NCI-H146 (cell line): ENCODE measurements around the gene GLIPR1L2.
"Not testable (repeated sequence)": the region's sequence is repeated elsewhere in the genome, so short reads cannot be mapped to it uniquely, and the experiment has no call there.

ENCODE experiments used
- DNase-seq: peaks from one replicate; lab custom pipeline; 2025; lab: John Stamatoyannopoulos, UW

GLIPR1L2 gene

DNA sequence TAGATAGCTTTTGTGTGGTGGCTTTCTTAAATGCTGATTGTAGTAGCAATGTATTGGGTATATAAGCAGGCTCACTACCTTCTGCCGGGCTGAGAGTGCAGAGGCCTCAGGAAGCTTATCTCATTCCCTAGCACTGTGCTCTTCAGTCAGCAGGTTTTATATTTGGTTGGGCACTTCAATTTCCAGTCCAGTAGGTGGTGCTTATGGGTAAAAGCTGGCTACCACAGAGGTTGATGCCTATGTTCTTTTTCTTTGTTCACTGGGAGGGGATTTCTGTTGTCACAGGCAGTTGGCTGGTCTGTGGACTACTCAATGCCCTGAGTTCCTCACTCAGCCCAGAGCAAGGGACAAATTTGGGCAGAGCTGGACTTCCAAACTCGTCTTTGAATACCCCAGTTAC lies 46.7 kb downstream of the GLIPR1L2 start:
- DNase-seq: no peak

DNA sequence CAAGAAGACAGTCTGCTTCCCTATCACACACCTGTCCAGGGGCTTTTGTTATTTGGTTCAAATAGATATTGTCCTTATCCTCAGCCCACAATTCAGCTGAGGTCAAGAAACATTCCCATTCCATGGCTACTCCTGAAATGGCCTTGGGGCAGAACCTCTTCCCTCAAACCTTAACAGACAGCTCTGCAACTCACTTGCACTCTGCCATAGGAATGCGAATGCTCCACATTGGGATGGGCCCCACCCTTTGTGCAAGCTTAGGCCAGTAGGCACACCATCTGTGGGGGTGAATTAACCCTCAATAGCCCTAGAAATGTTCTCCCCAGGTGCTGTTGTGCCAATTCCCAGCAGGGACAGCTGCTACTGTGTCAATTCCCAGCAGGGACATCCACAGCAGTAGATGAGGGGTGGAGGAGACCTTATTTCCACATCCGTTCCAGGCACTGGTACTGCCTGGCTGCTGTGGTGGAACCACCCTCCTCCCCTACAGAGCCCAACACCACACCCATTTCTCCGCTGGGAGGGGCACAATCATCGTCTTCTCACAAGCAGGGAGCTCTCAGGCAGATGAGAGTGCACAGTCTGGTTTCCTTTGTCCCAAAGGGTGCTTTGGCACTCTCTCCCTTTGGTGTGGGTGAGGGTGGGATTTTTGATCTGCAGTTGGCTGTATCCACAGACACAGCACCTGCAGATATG lies 47.3 kb downstream of the GLIPR1L2 start:
- peak; percentile 1 for DNase-seq

- DNase-seq: no peak
Observed at GRCh38 chr12:75439048-75439447, 48.2 kb downstream of the GLIPR1L2 start.

GRCh38 chr12:75439930-75440329 lies 49.0 kb downstream of the GLIPR1L2 start:
- DNase-seq: no peak

DNA sequence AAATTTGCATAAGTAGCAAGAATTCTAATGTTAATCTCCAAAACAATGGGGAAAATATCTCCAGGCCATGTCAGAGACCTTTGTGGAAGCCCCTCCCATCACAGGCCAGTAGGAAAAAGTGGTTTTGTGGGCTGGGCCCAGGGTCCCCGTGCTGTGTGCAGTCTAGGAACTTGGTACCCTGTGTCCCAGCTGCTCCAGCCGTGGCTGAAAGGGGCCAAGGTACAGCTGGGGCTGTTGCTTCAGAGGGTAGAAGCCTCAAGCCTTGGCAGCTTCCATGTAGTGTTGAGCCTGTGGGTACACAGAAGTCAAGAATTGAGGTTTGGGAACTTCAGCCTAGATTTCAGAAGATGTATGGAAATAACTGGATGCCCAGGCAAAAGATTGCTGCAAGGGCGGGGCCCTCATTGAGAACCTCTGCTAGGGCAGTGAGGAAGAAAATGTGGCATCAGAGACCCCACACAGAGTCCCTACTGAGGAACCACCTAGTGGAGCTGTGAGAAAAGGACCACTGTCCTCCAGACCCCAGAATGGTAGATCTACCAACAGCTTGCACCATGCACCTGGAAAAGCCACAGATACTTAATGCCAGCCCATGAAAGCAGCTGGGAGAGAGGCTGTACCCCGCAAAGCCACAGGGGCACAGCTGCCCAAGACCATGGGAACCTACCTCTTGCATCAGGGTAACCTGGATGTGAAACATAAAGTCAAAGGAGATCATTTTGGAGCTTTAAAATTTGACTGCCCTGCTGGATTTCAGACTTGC lies 51.0 kb downstream of the GLIPR1L2 start:
- DNase-seq: not testable (repeated sequence)

- DNase-seq: not testable (repeated sequence)
Observed at GRCh38 chr12:75442454-75442853, 51.6 kb downstream of the GLIPR1L2 start.

DNA sequence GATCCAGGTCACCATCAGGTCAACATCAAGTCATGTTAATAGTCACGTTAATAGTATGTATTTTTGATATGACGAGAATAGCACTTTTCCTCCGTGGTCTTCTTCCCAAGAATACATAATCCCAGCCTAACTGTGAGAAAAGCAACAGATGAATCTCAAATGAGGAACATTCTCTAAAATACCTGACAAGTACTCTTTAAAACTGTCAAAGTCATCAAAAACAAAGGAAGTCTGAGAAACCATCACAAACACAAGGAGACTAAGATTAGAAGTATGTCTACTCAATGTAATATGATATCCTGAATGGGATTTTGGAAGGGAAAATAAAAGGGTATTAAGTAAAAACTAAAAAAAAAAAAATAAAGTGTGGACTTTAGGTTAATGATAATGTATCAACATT lies 52.8 kb downstream of the GLIPR1L2 start:
- DNase-seq: no peak

DNA sequence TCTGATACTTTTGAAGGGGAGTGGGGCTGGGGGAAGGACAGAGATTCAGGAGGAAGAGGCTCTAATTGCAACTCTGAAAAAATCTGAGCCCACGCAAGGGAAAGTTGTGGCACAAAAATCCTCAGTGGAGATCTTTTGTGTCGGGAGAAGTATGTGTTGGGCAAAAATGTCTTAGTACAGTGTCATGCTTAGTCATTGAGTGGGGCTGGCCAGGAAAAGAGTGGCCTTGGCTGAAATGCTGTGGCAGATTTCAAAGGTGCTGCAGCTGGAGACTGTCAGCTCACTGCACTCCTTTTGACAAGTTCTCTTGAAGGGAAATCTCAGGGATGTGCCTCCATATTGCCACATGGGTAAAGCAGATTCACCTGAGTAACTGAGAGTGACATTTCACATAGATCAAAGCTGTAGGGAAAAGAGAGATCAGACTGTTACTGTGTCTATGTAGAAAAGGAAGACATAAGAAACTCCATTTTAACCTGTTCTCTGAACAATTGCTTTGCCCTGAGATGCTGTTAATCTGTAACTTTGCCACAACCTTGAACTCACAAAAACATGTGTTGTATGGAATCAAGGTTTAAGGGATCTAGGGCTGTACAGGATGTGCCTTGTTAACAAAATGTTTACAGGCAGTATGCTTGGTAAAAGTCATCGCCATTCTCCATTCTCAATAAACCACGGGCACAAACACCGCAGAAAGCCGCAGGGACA lies 53.7 kb downstream of the GLIPR1L2 start:
- DNase-seq: no peak

DNA sequence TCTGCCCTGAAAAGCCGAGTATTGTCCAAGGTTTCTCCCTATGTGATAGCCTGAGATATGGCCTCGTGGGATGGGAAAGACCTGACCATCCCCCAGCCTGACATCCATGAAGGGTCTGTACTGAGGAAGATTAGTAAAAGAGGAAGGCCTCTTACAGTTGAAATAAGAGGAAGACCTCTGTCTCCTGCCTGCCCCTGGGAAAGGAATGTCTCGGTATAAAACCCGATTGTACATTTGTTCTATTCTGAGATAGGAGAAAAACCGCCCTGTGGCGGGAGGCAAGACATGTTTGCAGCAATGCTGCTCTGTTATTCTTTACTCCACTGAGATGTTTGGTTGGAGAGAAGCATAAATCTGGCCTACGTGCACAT lies 54.2 kb downstream of the GLIPR1L2 start:
- DNase-seq: not testable (repeated sequence)

GRCh38 chr12:75446857-75447256 lies 56.0 kb downstream of the GLIPR1L2 start:
- no peak for DNase-seq

DNA sequence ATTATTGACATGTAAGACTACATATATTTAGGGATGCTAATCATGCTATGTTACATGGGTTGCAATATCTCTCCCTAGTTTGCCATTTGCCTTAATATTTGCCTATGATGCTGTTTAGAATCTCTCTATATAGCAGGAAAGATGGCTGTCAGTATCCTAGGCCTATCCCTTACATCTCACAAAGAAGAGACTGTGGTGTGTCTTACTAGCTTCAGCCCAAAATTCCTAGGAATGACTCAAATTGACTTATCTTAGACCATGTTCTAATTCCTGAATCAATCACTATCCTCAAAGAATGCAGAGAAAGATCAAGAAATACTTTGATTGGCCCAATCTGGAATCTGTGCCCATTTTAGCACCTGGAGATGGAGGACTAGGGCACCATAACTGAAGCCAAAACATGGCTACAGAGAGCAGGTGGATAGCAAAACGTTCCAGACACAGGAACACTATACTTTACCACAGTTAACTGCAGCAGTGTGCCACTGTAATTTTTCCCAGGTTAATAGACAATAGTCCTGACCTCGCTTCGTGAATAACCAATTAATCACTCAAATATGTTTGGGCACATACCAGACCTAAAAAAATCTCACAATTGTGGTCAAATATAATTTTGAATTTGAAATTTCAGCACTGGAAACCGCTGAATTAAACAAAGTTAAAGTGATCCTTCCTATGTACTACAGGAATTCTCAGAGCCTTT lies 57.0 kb downstream of the GLIPR1L2 start:
- no peak for DNase-seq

DNA sequence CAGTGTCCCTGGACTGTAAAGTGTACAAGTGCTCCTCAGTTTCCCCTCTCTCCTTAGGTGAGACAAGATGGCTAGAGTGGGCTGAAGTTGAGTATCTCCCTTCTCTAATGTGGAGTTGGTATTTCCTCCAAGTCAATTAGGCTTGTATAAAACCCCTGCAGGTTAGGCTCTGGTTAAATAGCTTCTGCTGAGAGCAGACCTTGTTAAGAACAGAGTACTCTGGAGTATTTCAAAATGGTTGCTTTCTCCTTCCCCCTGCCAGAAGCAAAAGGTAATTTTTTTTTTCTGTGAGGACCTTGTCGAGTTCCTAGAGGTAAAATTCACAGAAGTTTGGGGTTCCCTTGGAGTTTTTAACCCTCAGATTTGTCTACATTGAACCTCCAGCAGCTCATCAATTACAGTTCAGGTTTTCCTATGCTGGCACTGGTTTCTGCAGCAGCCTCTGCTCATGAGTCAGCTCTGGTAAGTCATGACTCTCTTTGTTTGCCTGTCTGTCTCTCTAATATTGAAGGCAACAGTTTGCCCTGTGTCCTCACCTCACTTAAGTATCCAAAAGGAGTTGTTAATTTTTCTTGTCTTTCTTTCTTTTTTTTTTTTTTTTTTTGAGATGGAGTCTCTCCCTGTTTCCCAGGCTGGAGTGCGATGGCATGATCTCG lies 61.9 kb downstream of the GLIPR1L2 start:
- no peak for DNase-seq

DNA sequence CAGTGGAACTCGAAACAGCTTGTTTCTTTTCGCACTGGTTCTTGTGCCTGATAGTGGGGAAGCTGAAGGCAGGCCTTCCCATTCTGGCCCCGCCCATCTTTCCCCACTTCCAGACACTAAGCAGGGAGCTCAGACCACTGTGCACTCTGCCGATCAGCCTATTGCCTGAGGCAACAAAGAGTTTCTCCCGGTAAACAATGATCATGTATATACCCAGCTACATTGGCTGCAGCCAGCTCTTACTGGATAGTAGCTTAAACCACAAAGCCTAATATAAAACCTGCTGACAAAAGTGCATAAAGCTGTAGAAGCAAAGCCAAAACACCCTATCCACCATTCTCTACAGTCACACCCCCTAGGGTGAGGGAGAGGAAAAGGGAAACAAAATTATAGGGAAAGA lies 65.0 kb downstream of the GLIPR1L2 start:
- peak; percentile 17 for DNase-seq

DNA sequence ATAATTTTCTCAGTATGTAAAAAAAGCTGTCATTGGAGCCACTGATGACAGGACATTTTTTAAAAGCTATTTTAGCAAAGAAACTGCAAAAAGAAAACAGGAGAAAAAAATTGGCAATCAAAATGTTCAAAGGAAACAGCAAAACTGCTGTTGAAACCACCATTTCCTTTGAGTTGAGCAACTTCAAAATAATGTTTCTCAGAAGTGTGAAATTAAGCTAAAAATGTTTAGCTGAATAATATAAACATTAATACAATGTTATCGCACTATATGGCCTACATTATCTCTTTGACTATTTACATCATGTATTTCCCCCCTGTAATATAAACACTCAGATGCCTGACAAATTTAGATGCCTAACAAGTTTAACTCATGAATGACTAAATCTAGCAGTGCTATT lies 66.3 kb downstream of the GLIPR1L2 start:
- DNase-seq: no peak

DNA sequence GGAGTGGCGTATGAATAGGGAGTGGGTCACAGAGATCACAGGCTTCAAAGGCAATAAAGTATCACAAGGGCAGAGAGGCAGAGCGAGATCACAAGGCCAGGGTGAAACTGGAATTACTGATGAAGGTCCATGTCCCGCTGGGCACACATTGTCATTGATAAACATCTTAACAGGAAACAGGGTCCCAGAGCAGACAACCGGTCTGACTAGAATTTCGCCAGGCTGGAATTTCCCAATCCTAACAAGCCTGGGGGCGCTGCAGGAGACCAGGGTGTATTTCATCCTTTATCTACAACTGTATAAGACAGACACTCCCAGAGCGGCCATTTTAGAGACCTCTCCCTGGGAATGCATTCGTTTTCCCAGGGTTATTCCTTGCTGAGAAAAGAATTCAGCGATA lies 67.0 kb downstream of the GLIPR1L2 start:
- DNase-seq: not testable (repeated sequence)

DNA sequence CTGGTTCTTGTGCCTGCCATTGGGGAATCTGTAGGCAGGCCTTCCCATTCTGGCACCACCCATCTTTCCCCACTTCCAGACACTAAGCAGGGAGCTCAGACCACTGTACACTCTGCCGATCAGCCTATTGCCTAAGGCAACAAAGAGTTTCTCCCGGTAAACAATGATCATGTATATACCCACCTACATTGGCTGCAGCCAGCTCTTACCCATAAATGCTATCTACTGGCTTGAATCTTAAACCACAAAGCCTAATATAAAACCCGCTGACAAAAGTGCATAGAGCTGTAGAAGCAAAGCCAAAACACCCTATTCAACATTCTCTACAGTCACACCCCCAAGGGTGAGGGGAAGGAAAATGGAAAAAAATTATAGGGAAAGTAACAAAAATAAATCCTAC lies 68.9 kb downstream of the GLIPR1L2 start:
- no peak for DNase-seq

- no peak for DNase-seq
Observed at GRCh38 chr12:75460204-75460603, 69.3 kb downstream of the GLIPR1L2 start.

DNA sequence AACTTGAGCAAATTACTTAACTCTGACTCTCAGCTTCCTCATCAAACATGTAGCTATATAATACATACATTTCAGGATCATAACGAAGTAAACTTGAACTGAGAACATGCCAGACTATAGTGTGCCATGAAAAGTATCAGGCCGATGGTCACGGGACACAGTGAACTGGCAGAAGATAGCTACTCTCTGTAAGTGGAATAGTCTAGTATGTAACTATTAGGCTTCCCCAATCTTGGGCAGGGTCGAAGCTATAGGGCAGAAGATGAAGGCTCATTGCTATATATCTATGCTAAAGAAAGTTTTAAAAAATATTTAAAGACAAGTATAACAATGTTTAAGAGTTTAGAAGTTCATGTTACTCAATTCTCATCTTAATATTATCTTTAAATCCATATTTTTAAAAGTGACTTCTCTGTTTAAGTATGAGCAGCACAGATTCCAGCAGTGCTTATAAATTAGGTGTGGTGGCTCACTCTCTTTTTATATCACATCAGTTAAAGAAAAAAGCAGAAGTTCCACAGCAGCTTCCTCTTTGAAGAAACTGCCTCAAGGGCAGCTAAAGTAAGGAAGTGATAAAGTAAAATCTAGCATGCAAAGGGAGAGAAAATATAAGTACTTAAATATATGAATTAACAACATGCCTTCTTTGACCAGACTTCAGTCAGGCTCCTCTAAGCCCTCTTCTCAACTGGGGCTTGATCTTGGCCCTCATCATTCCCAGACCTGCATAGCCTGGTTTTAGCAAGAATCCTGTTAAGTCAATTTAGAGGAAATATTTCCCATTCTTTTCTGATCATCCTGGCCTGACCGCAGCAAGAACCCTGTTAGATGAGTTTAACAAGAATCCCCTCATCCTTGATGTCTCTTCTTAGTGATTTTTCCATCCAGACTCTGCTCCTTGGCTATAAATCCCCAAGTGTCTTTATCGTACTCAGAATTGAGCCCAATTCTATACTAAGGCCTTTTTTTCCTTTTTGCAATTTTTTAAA lies 81.3 kb downstream of the GLIPR1L2 start:
- no peak for DNase-seq

GRCh38 chr12:75474116-75474515 lies 83.2 kb downstream of the GLIPR1L2 start:
- no peak for DNase-seq

GRCh38 chr12:75476071-75476470 lies 85.2 kb downstream of the GLIPR1L2 start:
- DNase-seq: no peak

DNA sequence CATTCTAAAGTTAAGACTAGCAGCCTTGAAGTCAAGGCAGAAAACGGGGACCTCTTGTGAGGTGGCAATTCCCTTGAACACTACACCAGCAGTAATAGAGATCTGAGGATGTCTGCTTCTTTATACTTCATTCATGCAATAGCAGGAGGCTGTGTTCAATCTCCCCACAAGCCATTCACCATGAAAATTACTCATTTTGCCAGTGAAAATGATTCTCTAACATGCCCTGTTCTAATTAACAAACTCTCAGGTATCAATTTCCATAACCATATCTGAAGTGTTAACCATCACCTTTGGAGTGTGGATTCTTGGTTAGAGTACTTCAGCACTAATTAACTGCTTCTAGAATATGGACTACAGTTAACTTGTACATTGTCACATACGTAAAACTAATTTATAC lies 86.2 kb downstream of the GLIPR1L2 start:
- DNase-seq: no peak
